HS-27A (cell line): Measurements from ENCODE around the gene ONECUT2.
"Not testable (repeated sequence)": the region's sequence is repeated elsewhere in the genome, so short reads cannot be mapped to it uniquely, and the experiment has no call there.

ENCODE experiments used
- DNase-seq: peaks from one replicate; pipeline ENCODE4 v3.0.0-alpha.2; 2012; ENCODE audit warnings: low read depth, missing footprints

The ONECUT2 gene

DNA sequence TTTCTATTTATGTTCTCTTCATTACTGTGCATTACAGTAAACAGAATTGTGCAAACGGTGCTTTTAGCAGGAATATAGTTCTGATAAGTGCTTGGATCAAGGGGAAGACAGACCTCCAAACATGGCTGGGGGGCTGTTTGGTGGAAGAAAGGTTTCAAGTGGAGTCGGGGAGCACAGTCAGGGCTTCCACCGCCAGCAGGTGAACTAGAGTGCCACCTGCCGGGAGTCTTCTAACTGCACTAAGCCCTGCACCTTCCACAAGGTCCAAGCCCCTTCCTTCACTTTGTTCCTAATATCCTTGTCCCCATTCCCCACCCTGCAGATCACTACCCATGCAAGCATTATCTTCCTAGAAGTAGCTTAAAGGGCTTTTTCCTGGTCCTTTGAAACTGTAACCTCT lies 11.1 kb downstream of the ONECUT2 start:
- DNase-seq, result no peak

DNA sequence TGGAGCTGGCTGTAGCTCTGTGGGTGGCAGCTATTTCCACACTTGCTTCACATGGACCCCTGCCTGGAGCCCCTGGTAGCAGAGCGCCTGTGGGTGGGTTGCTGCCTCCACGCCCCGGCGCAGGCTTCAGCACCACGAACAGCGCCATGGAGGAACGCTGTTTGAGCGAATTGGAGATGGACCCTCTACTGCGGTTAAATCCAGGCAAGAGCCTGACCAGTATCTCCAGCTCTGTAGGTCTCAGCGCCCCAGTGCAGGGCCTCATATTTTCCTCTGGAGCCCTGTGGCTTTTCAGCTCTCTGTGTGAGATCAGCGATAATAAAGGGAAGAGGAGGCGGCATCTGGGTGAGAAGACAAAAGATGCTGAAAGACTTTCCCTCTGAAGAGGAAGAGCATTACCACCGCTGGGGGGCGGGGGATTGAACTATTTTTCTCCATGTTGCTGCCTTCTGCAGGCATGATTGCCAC lies 12.0 kb downstream of the ONECUT2 start:
- DNase-seq, result no peak

GRCh38 chr18:57455576-57456129 lies 20.5 kb downstream of the ONECUT2 start:
- DNase-seq, result no peak

DNA sequence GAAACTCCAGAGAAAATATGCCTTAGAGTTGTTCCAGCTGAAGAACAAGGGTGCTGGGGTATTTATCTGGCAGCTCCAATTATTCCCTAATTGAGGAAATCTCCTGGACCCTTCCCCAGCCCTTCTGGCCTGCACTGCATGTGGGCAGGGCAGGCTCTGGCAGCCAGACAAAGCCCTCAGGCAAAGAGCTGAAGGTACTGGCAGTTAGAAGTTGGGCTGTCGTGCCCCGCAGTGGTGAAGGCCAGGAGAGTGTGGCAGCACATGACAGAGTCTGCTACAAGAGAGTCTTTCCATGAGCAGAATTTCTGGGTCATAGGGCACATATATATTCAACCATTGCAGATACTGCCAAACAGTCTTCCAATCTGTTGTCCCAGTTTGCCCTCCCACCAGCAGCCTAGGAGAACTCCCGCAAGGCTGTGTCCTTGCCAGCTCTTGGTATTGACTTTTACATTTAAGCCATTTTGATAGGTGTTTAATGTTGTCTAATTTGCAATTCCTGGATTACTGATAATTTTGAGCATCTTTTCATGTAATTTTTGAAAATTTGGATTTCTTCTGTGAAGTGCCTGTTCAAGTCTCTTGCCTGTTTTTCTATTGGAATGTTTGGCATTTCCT lies 26.6 kb downstream of the ONECUT2 start:
- no peak for DNase-seq

DNA sequence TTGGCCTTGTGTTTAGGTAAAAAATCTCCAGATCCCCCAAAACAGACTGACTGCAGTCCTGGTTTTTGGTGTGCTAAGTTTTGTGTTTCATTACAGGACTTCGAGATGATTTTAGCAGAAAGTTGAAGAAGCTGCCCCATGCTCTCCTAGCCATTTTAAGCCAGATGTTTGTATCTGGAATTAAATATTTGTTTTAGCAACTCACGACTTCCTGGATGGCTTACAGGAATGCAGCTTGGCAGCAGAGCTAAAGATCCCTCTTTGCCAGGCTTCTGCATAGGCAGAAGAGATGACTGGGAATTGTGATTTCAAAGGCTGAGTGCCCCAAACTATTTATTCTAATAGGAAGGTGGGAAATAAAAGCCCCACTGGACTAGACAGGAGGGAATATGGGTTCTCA lies 31.1 kb downstream of the ONECUT2 start:
- no peak for DNase-seq

- no peak for DNase-seq
These were observed 31.7 kb downstream of the ONECUT2 start for GRCh38 chr18:57466745-57467409.

GRCh38 chr18:57469884-57470283 lies 34.7 kb downstream of the ONECUT2 start:
- no peak for DNase-seq

GRCh38 chr18:57475408-57475807 lies 40.2 kb downstream of the ONECUT2 start:
- no peak for DNase-seq

- no peak for DNase-seq
These were observed 40.7 kb downstream of the ONECUT2 start for GRCh38 chr18:57475903-57476302.

- DNase-seq, result no peak
These were observed 45.6 kb downstream of the ONECUT2 start for GRCh38 chr18:57480733-57481132.

- no peak for DNase-seq
These were observed 62.5 kb downstream of the ONECUT2 start for GRCh38 chr18:57497372-57498294.

GRCh38 chr18:57498682-57499256 lies 63.6 kb downstream of the ONECUT2 start:
- no peak for DNase-seq

- no peak for DNase-seq
These were observed 67.5 kb downstream of the ONECUT2 start for GRCh38 chr18:57502624-57503023.

DNA sequence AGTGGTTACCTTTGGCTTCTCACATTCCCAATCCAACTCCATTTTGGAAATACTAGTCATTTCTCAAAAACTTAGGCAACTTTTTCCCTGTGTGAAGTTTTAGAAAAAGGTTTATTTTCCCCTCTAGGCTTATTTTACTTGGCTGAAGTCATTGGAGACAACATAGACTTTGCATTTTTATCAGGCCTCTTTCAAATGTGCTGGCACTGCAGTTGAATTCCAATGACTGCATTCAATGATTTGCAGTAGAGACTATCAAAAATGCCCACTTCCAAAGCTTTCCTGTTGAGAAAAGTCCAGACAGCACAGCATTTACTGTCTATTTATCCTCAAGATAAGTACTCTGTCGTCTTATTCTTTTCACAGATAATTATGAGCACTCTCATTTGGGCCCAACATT lies 70.1 kb downstream of the ONECUT2 start:
- DNase-seq, result no peak

DNA sequence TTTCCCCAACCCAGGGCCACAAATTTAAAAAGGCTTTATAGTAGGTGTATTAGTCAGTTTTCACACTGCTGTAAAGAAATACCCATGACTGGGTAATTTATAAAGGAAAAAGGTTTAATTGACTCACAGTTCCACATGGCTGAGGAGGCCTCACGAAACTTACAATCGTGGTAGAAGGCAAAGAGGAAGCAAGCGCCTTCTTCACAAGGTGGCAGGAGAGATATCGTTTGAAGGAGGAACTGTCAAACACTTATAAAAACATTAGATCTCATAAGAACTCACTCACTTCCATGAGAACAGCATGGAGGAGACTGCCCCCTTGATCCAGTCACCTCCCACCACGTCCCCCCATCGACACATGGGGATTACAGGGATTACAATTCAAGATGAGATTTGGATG lies 80.9 kb downstream of the ONECUT2 start:
- DNase-seq, result no peak

DNA sequence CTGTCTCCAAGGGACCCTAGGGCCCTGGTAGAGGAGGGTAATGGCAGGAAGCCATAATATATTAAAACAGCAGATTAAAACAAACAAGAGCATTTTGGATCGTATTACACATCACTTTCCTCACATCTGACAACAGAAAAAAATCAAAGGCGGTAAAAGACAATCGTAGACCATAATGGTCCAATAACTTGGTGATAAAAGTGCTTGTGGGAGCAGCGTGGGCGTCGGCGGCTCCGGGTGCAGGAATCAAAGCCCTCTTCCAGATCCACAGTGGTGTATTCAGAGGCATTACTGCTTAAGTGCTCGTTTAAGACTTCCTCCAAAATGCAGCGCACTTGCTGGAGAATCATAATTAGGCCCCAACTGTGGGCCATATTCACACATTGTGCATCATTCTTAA lies 83.4 kb downstream of the ONECUT2 start:
- DNase-seq, result no peak

GRCh38 chr18:57519668-57520424 lies 84.7 kb downstream of the ONECUT2 start:
- no peak for DNase-seq

GRCh38 chr18:57522348-57522747 lies 87.2 kb downstream of the ONECUT2 start:
- not testable (repeated sequence) for DNase-seq

- no peak for DNase-seq
These were observed 88.2 kb downstream of the ONECUT2 start for GRCh38 chr18:57523171-57523956.

DNA sequence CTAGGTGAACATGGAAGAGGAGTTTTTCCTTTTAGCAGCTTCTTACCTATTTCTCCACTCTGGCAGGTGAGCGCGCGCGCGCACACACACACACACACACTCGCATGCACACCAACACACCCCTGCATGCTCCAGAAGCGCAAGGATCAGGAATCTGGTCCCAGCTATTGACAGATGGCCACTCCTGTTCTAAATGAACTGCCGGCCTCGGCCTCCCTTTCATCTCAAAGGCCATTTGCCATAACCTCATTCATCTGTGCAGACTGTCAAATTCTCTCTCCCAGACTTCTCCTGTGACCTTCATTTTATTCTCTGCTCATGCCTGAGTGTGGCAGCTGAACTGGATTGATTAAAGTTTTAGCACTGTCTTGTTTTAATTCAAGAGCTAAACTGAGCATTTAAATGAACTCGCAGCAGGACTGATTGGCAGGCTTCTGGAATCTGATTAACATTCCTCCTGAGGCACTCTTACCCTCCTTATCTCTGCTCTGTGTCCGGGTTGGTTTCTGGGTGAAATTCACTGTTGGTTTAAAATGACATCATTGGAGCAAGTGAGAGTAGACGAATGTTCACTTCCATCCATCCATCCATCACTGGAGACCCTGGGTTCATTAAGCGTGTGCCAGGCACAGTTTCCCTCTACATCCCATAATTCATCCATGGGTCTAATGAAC lies 92.5 kb downstream of the ONECUT2 start:
- no peak for DNase-seq
